SK-N-SH (cell line): Measurements from ENCODE around the gene ITK. TPM values are rescaled to one million over a fixed set of nuclear protein-coding genes. Genes with fewer than 3 reads are reported as not detected.

Experiments used
- CTCF ChIA-PET: fragments of 300-600, 350-600 bp; formaldehyde crosslinking; extraction: SDS; loops from one replicate; lab custom pipeline; 2021; lab: Yijun Ruan, JAX
- POLR2A ChIA-PET: fragments of 350-600 bp; sonication (Branson Sonifier 250); formaldehyde crosslinking; extraction: SDS; loops from one replicate; lab custom pipeline; 2020; ENCODE audit warnings: antibody characterized with exemption, inconsistent platforms; lab: Yijun Ruan, JAX
- DNase-seq: peaks from one replicate; pipeline ENCODE4 v3.0.0; 2012
- H2AFZ ChIP-seq: fragments of 200-600 bp; sonication (generic); 2 replicates; pipeline ENCODE4 v1.8.1; 2016; ENCODE audit warnings: antibody characterized with exemption, mild to moderate bottlenecking, low read depth
- H3F3A ChIP-seq: fragments of 200-600 bp; sonication (generic); replicated peaks from 2 replicates; pipeline ENCODE3; 2016; ENCODE audit warnings: antibody characterized with exemption, mild to moderate bottlenecking; ENCODE audit not compliant: insufficient read depth
- H3K27ac ChIP-seq, 2 experiments: fragments of 200-500 bp in 1 of 2; fragments of 200-600 bp in 1 of 2; sonication (Bioruptor generic) in 1 of 2; sonication (generic), shearing (Covaris generic) in 1 of 2; 2 replicates each; pipeline versions ENCODE4 v1.5.1 to v1.6.1; 2014 to 2016; ENCODE audit warnings: low read depth in 2 of 2, inconsistent platforms in 1 of 2, low read length in 1 of 2, mild to moderate bottlenecking in 1 of 2, mixed read lengths in 1 of 2
- H3K27me3 ChIP-seq: fragments of 200-600 bp; sonication (generic), shearing (Covaris generic); 2 replicates; pipeline ENCODE4 v1.6.1; 2016; ENCODE audit warnings: mixed run types; ENCODE audit not compliant: insufficient read depth
- H3K36me3 ChIP-seq, 2 experiments: fragments of 200-500 bp in 1 of 2; fragments of 200-600 bp in 1 of 2; sonication (Bioruptor generic) in 1 of 2; sonication (generic) in 1 of 2; replicated peaks in 1 of 2; 2 replicates each; pipeline versions ENCODE3 to v1.5.1; 2014 to 2016; ENCODE audit warnings: low read length in 1 of 2, mild to moderate bottlenecking in 1 of 2; ENCODE audit not compliant: insufficient read depth in 2 of 2, control insufficient read depth in 1 of 2
- H3K4me1 ChIP-seq, 2 experiments: fragments of 200-500 bp in 1 of 2; fragments of 200-600 bp in 1 of 2; sonication (Bioruptor generic) in 1 of 2; sonication (generic), shearing (Covaris generic) in 1 of 2; 2 replicates each; pipeline versions ENCODE4 v1.5.1 to v1.6.1; 2014 to 2016; ENCODE audit warnings: low read depth in 1 of 2, low read length in 1 of 2, mixed run types in 1 of 2; ENCODE audit not compliant: insufficient read depth in 2 of 2, control insufficient read depth in 1 of 2
- H3K4me2 ChIP-seq: fragments of 200-600 bp; sonication (generic), shearing (Covaris generic); 2 replicates; pipeline ENCODE4 v1.6.1; 2017; ENCODE audit warnings: mixed run types
- H3K4me3 ChIP-seq, 2 experiments: fragments of 200-500 bp in 1 of 2; fragments of 200-600 bp in 1 of 2; sonication (Bioruptor generic) in 1 of 2; sonication (generic), shearing (Covaris generic) in 1 of 2; 2 replicates each; pipeline versions ENCODE4 v1.5.1 to v1.8.1; 2014 to 2016; ENCODE audit warnings: low read depth in 2 of 2, inconsistent platforms in 1 of 2, low read length in 1 of 2, mild to moderate bottlenecking in 1 of 2, mixed read lengths in 1 of 2, moderate library complexity in 1 of 2
- H3K79me2 ChIP-seq: fragments of 200-600 bp; sonication (generic); 2 replicates; pipeline ENCODE4 v1.8.1; 2017; ENCODE audit warnings: mild to moderate bottlenecking; ENCODE audit not compliant: insufficient read depth
- H3K9ac ChIP-seq: fragments of 200-600 bp; sonication (generic); 2 replicates; pipeline ENCODE4 v1.6.1; 2017; ENCODE audit warnings: mixed run types
- H3K9me2 ChIP-seq: fragments of 200-600 bp; sonication (generic); 2 replicates; pipeline ENCODE4 v1.6.1; 2017; ENCODE audit warnings: mixed run types
- H3K9me3 ChIP-seq: fragments of 200-600 bp; sonication (generic); 2 replicates; pipeline ENCODE4 v1.6.1; 2017; ENCODE audit warnings: mixed run types, mild to moderate bottlenecking, moderate library complexity
- H4K20me1 ChIP-seq: fragments of 200-600 bp; sonication (generic); 2 replicates; pipeline ENCODE4 v1.6.1; 2017; ENCODE audit warnings: mild to moderate bottlenecking, mixed run types; ENCODE audit not compliant: insufficient read depth
- EP300 ChIP-seq, 2 experiments: IDR thresholded peaks; 2 replicates each; pipeline versions ENCODE4 v1.4.0 to v1.6.1; 2012; ENCODE audit warnings: borderline replicate concordance in 1 of 2, low read depth in 1 of 2, low read length in 1 of 2
- EZH2phosphoT487 ChIP-seq: fragments of 200-600 bp; sonication (generic); IDR thresholded peaks from 2 replicates; pipeline ENCODE4 v1.6.1; 2017; ENCODE audit warnings: low read depth, mixed run types, mild to moderate bottlenecking, antibody characterized with exemption, moderate library complexity, borderline replicate concordance
- FOSL2 ChIP-seq: IDR thresholded peaks from 2 replicates; pipeline ENCODE4 v1.4.0; 2012; ENCODE audit warnings: low read depth, mild to moderate bottlenecking, moderate library complexity, borderline replicate concordance
- FOXJ3 ChIP-seq: sonication (generic); formaldehyde crosslinking; IDR thresholded peaks from 2 replicates; pipeline ENCODE4 v1.5.1; 2020; ENCODE audit warnings: mild to moderate bottlenecking, missing genetic modification reagents
- FOXM1 ChIP-seq: IDR thresholded peaks from 2 replicates; pipeline ENCODE4 v1.4.0; 2012; ENCODE audit warnings: low read depth, mild to moderate bottlenecking
- JUND ChIP-seq: IDR thresholded peaks from 2 replicates; pipeline ENCODE4 v1.4.0; 2012
- MEF2A ChIP-seq: IDR thresholded peaks from 2 replicates; pipeline ENCODE4 v1.4.0; 2012; ENCODE audit warnings: low read depth, borderline replicate concordance
- NFIC ChIP-seq: IDR thresholded peaks from 2 replicates; pipeline ENCODE4 v1.4.0; 2012; ENCODE audit warnings: borderline replicate concordance
- POLR2AphosphoS5 ChIP-seq: IDR thresholded peaks from 2 replicates; pipeline ENCODE4 v1.6.1; 2012; ENCODE audit warnings: low read depth, low read length
- RCOR1 ChIP-seq: fragments of 150-350 bp; IDR thresholded peaks from 2 replicates; pipeline ENCODE4 v1.6.1; 2017; ENCODE audit warnings: antibody characterized with exemption, low read length
- REST ChIP-seq: IDR thresholded peaks from 2 replicates; pipeline ENCODE4 v1.6.1; 2012; ENCODE audit warnings: mild to moderate bottlenecking, low read depth, low read length, moderate library complexity
- RXRA ChIP-seq: IDR thresholded peaks from 2 replicates; pipeline ENCODE4 v1.4.0; 2012; ENCODE audit warnings: low read depth, mild to moderate bottlenecking, borderline replicate concordance
- SMC3 ChIP-seq: IDR thresholded peaks from 2 replicates; pipeline ENCODE4 v1.6.1; 2012; ENCODE audit warnings: low read depth, low read length, improper control_type of control experiment
- TAF1 ChIP-seq: IDR thresholded peaks from 2 replicates; pipeline ENCODE4 v1.6.1; 2012; ENCODE audit warnings: low read depth, mild to moderate bottlenecking, low read length, moderate library complexity, borderline replicate concordance
- YY1 ChIP-seq: IDR thresholded peaks from 2 replicates; pipeline ENCODE4 v1.4.0; 2012; ENCODE audit warnings: low read depth, mild to moderate bottlenecking
- polyA plus RNA-seq, 3 experiments: library from polyadenylated mRNA; depleted of rRNA; stranded (reverse); fragments of >200 nt; gene quantifications; 2 replicates each; pipeline ENCODE4 v1.2.3, GENCODE V29; 2012
- TF ChIP-seq, protein P1 (sequence below): IDR thresholded peaks from 2 replicates; pipeline ENCODE4 v1.4.0; 2012; ENCODE audit warnings: low read depth, borderline replicate concordance
- TF ChIP-seq, protein P2 (sequence below): IDR thresholded peaks from 2 replicates; pipeline ENCODE4 v1.4.0; 2012; ENCODE audit warnings: low read depth, borderline replicate concordance
- TF ChIP-seq, protein P3 (sequence below): fragments of 200-600 bp; sonication (generic); IDR thresholded peaks from 2 replicates; pipeline ENCODE4 v1.6.1; 2017; ENCODE audit warnings: antibody characterized with exemption, mild to moderate bottlenecking, moderate library complexity
- TF ChIP-seq, protein P4 (sequence below): fragments of 150-350 bp; IDR thresholded peaks from 2 replicates; pipeline ENCODE4 v1.6.1; 2016; ENCODE audit warnings: mild to moderate bottlenecking, low read depth, low read length
- TF ChIP-seq, protein P5 (sequence below): IDR thresholded peaks from 2 replicates; pipeline ENCODE4; 2012

ITK gene
- polyA plus RNA-seq, 1 of the 3 experiments (the other 2 are of a cell fraction): not detected

GRCh38 chr5:157196045-157196444 lies 15.4 kb downstream of the ITK start:
- POLR2A ChIA-PET: no interaction called here

More at GRCh38 chr5:157196045-157196444, 15.4 kb downstream of the ITK start:
- H4K20me1 ChIP-seq: no peaks in the 10 kb centered on the region
- DNase-seq: no peak
- no peak overlapping the region for H2AFZ ChIP-seq
- H3K79me2 ChIP-seq: no peaks in the 10 kb centered on the region
- H3K27me3 ChIP-seq: no peaks in the 10 kb centered on the region; the same call in 1 of the 2 replicates
- H3F3A ChIP-seq: no peaks in the 10 kb centered on the region
- CTCF ChIA-PET: no interaction called here
- no peak for TF ChIP-seq EP300 (IDR thresholded peaks at IDR 0.05; ENCODE audit: borderline replicate concordance in 1 of 2, low read depth in 1 of 2, low read length in 1 of 2)
- TF ChIP-seq, protein P1, sequence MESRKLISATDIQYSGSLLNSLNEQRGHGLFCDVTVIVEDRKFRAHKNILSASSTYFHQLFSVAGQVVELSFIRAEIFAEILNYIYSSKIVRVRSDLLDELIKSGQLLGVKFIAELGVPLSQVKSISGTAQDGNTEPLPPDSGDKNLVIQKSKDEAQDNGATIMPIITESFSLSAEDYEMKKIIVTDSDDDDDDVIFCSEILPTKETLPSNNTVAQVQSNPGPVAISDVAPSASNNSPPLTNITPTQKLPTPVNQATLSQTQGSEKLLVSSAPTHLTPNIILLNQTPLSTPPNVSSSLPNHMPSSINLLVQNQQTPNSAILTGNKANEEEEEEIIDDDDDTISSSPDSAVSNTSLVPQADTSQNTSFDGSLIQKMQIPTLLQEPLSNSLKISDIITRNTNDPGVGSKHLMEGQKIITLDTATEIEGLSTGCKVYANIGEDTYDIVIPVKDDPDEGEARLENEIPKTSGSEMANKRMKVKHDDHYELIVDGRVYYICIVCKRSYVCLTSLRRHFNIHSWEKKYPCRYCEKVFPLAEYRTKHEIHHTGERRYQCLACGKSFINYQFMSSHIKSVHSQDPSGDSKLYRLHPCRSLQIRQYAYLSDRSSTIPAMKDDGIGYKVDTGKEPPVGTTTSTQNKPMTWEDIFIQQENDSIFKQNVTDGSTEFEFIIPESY: no peak
- TF ChIP-seq NFIC: no peak
- TF ChIP-seq, protein P2, sequence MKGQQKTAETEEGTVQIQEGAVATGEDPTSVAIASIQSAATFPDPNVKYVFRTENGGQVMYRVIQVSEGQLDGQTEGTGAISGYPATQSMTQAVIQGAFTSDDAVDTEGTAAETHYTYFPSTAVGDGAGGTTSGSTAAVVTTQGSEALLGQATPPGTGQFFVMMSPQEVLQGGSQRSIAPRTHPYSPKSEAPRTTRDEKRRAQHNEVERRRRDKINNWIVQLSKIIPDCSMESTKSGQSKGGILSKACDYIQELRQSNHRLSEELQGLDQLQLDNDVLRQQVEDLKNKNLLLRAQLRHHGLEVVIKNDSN: no peak
- no peak for TF ChIP-seq FOXJ3 (CRISPR knock-in tag)
- TF ChIP-seq FOXM1: no peak
- no peak for TF ChIP-seq SMC3
- TF ChIP-seq RCOR1: no peak
- TF ChIP-seq, protein P3, sequence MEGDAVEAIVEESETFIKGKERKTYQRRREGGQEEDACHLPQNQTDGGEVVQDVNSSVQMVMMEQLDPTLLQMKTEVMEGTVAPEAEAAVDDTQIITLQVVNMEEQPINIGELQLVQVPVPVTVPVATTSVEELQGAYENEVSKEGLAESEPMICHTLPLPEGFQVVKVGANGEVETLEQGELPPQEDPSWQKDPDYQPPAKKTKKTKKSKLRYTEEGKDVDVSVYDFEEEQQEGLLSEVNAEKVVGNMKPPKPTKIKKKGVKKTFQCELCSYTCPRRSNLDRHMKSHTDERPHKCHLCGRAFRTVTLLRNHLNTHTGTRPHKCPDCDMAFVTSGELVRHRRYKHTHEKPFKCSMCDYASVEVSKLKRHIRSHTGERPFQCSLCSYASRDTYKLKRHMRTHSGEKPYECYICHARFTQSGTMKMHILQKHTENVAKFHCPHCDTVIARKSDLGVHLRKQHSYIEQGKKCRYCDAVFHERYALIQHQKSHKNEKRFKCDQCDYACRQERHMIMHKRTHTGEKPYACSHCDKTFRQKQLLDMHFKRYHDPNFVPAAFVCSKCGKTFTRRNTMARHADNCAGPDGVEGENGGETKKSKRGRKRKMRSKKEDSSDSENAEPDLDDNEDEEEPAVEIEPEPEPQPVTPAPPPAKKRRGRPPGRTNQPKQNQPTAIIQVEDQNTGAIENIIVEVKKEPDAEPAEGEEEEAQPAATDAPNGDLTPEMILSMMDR: no peak
- TF ChIP-seq, protein P4, sequence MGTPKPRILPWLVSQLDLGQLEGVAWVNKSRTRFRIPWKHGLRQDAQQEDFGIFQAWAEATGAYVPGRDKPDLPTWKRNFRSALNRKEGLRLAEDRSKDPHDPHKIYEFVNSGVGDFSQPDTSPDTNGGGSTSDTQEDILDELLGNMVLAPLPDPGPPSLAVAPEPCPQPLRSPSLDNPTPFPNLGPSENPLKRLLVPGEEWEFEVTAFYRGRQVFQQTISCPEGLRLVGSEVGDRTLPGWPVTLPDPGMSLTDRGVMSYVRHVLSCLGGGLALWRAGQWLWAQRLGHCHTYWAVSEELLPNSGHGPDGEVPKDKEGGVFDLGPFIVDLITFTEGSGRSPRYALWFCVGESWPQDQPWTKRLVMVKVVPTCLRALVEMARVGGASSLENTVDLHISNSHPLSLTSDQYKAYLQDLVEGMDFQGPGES: no peak
- no peak for TF ChIP-seq FOSL2
- no peak for TF ChIP-seq RXRA
- no peak for TF ChIP-seq EZH2phosphoT487
- TF ChIP-seq YY1: no peak
- TF ChIP-seq REST: no peak
- TF ChIP-seq, protein P5, sequence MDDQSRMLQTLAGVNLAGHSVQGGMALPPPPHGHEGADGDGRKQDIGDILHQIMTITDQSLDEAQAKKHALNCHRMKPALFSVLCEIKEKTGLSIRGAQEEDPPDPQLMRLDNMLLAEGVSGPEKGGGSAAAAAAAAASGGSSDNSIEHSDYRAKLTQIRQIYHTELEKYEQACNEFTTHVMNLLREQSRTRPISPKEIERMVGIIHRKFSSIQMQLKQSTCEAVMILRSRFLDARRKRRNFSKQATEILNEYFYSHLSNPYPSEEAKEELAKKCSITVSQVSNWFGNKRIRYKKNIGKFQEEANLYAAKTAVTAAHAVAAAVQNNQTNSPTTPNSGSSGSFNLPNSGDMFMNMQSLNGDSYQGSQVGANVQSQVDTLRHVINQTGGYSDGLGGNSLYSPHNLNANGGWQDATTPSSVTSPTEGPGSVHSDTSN: no peak
- TF ChIP-seq JUND: no peak
- no peak for TF ChIP-seq POLR2AphosphoS5
- no peak for TF ChIP-seq TAF1
- TF ChIP-seq MEF2A: no peak
- no peak overlapping the region for H3K4me2 ChIP-seq
- H3K4me3 ChIP-seq: no peak overlapping the region
- no peak overlapping the region for H3K9ac ChIP-seq
- no peaks in the 10 kb centered on the region for H3K9me3 ChIP-seq
- no peaks in the 10 kb centered on the region for H3K36me3 ChIP-seq
- H3K27ac ChIP-seq: no peak overlapping the region
- no peaks in the 10 kb centered on the region for H3K9me2 ChIP-seq
- H3K4me1 ChIP-seq: no peaks in the 10 kb centered on the region
